ENCODE data around the gene FADS1. TPM values are rescaled to one million over a fixed set of nuclear protein-coding genes. Genes with fewer than 3 reads are reported as not detected.

The FADS1 gene
- total RNA-seq, 6 donors from 2014 or later: 38.8 to 63.7 (median 53.2) TPM

DNA sequence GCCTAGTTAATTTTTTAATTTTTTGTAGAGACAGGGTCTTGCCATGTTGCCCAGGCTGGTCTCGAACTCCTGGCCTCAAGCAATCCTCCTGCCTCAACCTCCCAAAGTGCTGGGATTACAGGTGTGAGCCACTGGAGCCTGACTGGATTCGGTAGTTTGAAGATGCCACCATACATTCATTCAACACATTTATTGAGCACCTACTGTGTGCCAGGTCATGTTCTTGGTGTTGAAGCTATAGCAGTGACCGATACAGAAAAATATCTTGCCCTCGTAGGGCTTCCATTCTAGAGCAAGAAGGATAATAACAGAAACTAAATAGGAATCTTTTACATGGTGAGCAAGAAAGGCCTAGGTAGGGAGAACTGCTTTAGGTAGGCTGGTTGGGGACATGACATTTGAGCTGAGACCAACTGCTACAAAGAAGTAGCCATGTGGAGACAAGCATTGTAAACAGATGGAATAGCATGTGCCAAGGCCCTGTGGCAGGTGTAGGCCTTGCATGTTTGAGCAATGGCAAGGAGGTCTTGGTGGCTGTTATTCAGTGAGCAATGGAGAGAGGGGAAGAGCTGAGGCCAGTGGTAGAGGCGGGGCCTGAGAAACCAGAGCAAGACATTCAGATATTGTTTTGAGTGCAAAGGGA, 66.1 kb downstream of the FADS1 start:
- no peak overlapping the region for H3K27ac ChIP-seq
- no peak overlapping the region for H3K4me3 ChIP-seq
- DNase-seq (no peak), ATAC-seq (ENCODE audit: low FRiP score in 2 of 2) (no peak)
- 98 to 99% methylated on average over 5 of the region's 5 CpGs for WGBS, 2 donors
- H3K9me3 ChIP-seq: no peaks in the 10 kb centered on the region
- TF ChIP-seq POLR2AphosphoS5 (IDR thresholded peaks at IDR 0.05) (no peak), EP300 (IDR thresholded peaks at IDR 0.05) (no peak)
- H3K4me1 ChIP-seq: peaks cover 8 to 19% (median 8%) of the 10 kb centered on the region in 4 donors
- H3K36me3 ChIP-seq: no peaks in the 10 kb centered on the region
- H3K27me3 ChIP-seq: peaks cover 0 to 5% (median 3%) of the 10 kb centered on the region in 4 donors

Other genes with a start within 250 kb of the FADS1 start
- 1 to 10 TPM; 2.1 to 7.3 (median 4.9) TPM for gene SYT7, start 235.9 kb downstream of the FADS1 start, total RNA-seq
- gene DAGLA, start 136.6 kb downstream of the FADS1 start, total RNA-seq: 10 to 100 TPM in 1 of 6 donors, 1 to 10 TPM in 5; 3.0 to 11.0 (median 8.0) TPM
- gene MYRF, start 64.4 kb downstream of the FADS1 start, total RNA-seq: 100 to 1,000 TPM in 1 of 6 donors, 10 to 100 TPM in 5; 32.5 to 147 (median 50.7) TPM
- 100 to 1,000 TPM in 1 of 6 donors, 10 to 100 TPM in 4, 1 to 10 TPM in 1; 8.4 to 106 (median 34.9) TPM for gene TMEM258, start 24.4 kb downstream of the FADS1 start, total RNA-seq
- gene FEN1, start 24.1 kb downstream of the FADS1 start, total RNA-seq: 1 to 10 TPM; 6.0 to 9.1 (median 7.0) TPM
- 10 to 100 TPM; 13.5 to 92.5 (median 50.7) TPM for gene FADS2, start 11.3 kb upstream of the FADS1 start, total RNA-seq
- gene FADS3, start 74.5 kb upstream of the FADS1 start, total RNA-seq: 100 to 1,000 TPM in 3 of 6 donors, 10 to 100 TPM in 3; 34.4 to 138 (median 106) TPM
- 10 to 100 TPM in 3 of 6 donors, 1 to 10 TPM in 3; 4.4 to 20.7 (median 10.0) TPM for gene RAB3IL1, start 100.6 kb upstream of the FADS1 start, total RNA-seq
- 10 to 100 TPM in 3 of 6 donors, 1 to 10 TPM in 3; 6.5 to 18.9 (median 10.4) TPM for gene BEST1, start 133.3 kb upstream of the FADS1 start, total RNA-seq
- gene FTH1, start 150.6 kb upstream of the FADS1 start, total RNA-seq: 1,000 to 10,000 TPM; 2,996 to 4,693 (median 4,496) TPM